ENCODE measurements around the gene PRR20C.

- TF ChIP-seq POLR2A (IDR thresholded peaks at IDR 0.05) (no peak), CTCF (IDR thresholded peaks at IDR 0.05) (no peak)
Observed at GRCh38 chr13:57114945-57115344, 38.9 kb upstream of the PRR20C start.
